Measurements from ENCODE around the gene CENPU.
"Not testable (repeated sequence)": the region's sequence is repeated elsewhere in the genome, so short reads cannot be mapped to it uniquely, and the experiment has no call there.

The CENPU gene, protein sequence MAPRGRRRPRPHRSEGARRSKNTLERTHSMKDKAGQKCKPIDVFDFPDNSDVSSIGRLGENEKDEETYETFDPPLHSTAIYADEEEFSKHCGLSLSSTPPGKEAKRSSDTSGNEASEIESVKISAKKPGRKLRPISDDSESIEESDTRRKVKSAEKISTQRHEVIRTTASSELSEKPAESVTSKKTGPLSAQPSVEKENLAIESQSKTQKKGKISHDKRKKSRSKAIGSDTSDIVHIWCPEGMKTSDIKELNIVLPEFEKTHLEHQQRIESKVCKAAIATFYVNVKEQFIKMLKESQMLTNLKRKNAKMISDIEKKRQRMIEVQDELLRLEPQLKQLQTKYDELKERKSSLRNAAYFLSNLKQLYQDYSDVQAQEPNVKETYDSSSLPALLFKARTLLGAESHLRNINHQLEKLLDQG

GRCh38 chr4:184733654-184734524, at the start of gene CENPU:
TSS of gene CENPU (minus strand) at chr4:184734096. CDS start at chr4:184734062, 34 bp downstream.
- DNase-seq (ENCODE audit: low spot score): peak; percentile 100

GRCh38 chr4:184782731-184783373, 49.0 kb upstream of the CENPU start:
- no peak for DNase-seq (ENCODE audit: low spot score)

DNA sequence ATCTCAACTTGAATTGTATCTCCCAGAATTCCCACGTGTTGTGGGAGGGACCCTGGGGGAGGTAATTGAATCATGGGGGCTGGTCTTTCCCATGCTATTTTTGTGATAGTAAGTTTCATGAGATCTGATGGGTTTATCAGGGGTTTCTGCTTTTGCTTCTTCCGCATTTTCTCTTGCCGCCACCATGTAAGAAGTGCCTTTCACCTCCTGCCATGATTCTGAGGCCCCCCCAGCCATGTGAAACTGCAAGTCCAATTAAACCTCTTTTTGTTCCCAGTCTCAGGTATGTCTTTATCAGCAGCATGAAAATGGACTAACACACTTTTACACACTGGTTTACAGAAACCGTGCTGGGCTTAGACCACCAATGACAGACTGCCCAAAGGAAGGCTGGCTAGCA, 45.3 kb upstream of the CENPU start:
- DNase-seq (ENCODE audit: low spot score): not testable (repeated sequence)

GRCh38 chr4:184778325-184778724, 44.4 kb upstream of the CENPU start:
- no peak for DNase-seq (ENCODE audit: low spot score)

DNA sequence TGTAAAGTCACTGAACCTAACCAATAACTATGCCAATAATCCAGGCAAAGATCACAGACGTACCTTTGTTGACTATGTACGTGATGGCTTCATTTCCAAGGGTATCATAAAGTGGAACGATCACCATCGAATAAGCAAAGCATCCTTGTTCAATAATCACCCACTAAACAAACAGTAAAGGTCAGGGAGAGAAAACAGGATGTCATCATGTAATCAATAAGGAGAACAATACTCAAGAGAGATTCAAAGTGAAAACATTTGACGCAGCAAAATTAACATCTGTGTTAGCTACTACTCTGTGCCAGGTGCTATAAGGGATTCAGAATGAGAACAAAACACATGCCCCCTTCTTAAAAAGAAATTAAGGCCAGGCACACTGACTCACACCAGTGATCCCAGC, 42.9 kb upstream of the CENPU start:
- no peak for DNase-seq (ENCODE audit: low spot score)

- DNase-seq (ENCODE audit: low spot score): no peak
Measured at GRCh38 chr4:184775854-184776555, 42.1 kb upstream of the CENPU start.

- DNase-seq (ENCODE audit: low spot score): no peak
Measured at GRCh38 chr4:184774152-184774551, 40.3 kb upstream of the CENPU start.

GRCh38 chr4:184771416-184771815, 37.5 kb upstream of the CENPU start:
- no peak for DNase-seq (ENCODE audit: low spot score)

- DNase-seq (ENCODE audit: low spot score): no peak
Measured at GRCh38 chr4:184769141-184769765, 35.4 kb upstream of the CENPU start.

DNA sequence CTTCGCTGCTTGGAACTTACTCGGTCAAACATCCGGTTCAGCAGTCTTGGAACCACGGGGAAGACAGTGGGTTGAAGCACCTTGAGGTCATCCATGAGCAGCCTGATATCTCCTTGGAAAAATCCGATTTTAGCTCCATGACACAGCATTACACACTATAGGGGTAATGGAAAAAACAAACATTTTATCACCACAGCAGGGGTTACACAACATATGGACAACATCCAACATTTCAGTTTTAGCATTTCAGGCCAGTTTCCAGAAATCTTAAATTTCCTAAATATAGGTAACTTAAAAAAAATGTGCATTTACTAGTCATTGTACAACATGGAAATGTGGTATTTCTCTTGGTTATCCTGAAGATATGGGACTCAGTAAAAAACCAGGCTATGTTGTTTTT, 34.4 kb upstream of the CENPU start:
- DNase-seq (ENCODE audit: low spot score): no peak

DNA sequence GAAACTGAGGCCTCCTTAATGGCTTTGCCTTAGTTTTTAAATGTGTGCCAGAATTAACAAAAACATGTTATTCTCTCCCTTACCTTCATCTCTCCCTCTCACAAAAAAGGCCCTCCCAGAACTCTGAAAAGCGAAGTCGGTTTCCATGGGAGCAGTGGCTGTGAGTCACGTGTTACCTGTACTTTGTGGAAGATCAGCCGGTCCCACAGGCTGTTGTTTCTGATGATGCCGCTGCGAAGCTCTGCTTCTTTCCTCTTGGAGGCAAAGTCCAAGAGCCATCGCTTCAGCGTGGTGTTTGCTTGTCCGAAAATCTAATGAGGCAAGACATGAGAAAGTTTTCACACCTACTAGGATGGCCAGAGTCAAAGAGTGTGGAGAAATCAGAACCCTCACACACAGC, 32.5 kb upstream of the CENPU start:
- no peak for DNase-seq (ENCODE audit: low spot score)

DNA sequence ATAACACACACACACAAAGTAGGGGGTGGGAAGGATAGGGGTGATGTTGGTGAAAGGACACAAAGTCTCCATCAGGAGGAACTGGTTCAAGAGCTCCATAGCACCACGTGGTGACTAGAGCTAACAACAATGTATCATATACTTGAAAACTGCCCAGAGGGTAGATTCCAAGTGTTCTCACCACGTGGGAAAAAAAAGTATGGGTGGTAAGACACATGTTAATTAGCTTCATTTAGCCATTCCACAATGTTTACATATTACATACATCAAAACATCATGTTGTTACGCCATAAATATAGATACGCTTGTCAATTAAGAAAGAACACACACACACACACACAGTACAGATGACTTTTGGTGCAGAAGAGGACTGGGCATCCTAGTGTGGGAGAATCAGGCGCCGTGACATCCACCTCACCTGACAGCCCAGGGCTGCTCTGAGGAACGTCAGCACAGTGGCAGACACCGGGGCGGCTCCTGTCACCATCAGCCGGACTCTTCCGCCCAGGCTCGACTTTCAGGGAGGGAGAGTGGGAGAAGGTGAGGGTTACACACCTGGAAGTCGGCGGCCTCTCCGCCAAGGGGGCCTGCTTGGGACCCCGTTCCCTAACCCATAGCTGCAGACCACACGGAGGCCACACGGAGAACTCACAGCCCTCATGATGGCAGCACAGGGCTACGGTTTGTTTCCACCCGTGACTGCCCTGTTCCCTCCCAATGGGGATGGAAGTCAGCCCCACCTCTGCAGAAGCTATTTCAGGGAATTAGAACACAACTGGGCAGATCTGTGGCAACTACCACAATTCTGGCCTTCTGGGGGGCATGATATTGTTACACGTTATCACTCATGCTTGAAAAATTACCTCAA, 31.8 kb upstream of the CENPU start:
- no peak for DNase-seq (ENCODE audit: low spot score)

DNA sequence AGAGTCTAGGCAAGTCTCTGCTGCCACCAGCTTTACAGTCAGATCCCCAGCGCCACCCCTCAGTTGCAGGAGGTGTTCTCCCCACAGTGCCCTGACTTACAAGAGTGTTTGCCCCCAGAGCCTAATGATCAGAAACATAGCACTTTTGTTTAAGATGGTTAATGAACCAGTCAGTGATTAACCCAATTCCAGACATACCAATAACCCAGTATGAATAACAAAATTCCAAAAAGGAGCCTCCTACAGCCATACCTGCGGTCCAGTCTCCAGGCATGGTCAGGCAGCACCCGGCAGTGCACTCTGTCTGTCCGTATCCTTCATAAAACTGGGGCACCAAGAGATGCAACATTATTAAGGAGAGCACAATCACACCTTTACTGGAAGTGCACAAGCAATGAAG, 30.7 kb upstream of the CENPU start:
- DNase-seq (ENCODE audit: low spot score): no peak

- peak; percentile 20 for DNase-seq (ENCODE audit: low spot score)
Measured at GRCh38 chr4:184763150-184763780, 29.4 kb upstream of the CENPU start.

- DNase-seq (ENCODE audit: low spot score): no peak
Measured at GRCh38 chr4:184762100-184762499, 28.2 kb upstream of the CENPU start.

- no peak for DNase-seq (ENCODE audit: low spot score)
Measured at GRCh38 chr4:184760681-184761080, 26.8 kb upstream of the CENPU start.

GRCh38 chr4:184757810-184758209, 23.9 kb upstream of the CENPU start:
- peak; percentile 53 for DNase-seq (ENCODE audit: low spot score)

GRCh38 chr4:184756399-184756798, 22.5 kb upstream of the CENPU start:
- peak; percentile 22 for DNase-seq (ENCODE audit: low spot score)

GRCh38 chr4:184755278-184755677, 21.4 kb upstream of the CENPU start:
- peak; percentile 66 for DNase-seq (ENCODE audit: low spot score)
